ENCODE measurements around the gene CFP.

- TF ChIP-seq CTCF (conservative IDR thresholded peaks at IDR 0.05) (no peak), EZH2 (IDR thresholded peaks at IDR 0.05; ENCODE audit: low read depth) (no peak)
Measured at GRCh38 chrX:47576021-47576898, 53.5 kb downstream of the CFP start.

Data from PC-9 (cell line).